ENCODE measurements around the gene RNF2. TPM values are rescaled to one million over a fixed set of nuclear protein-coding genes. Genes with fewer than 3 reads are reported as not detected.

The RNF2 gene
- total and polyA plus RNA-seq, 3 donors from 2014 or later: 38.6 to 46.0 (median 38.9) TPM

GRCh38 chr1:185045814-185046492, 595 bp downstream of the RNF2 start:
- peak; percentile 67 for DNase-seq
- peaks cover 16% of the 10 kb centered on the region for H3K4me1 ChIP-seq
- no peaks in the 10 kb centered on the region for H3K27me3 ChIP-seq
- H3K36me3 ChIP-seq (ENCODE audit: low read depth, missing control alignments): no peaks in the 10 kb centered on the region
- 0 to 1% methylated on average over 33 to 39 of the region's 52 CpGs for WGBS, 2 donors
- peak overlapping the region; percentile 76 to 79 for H3K4me3 ChIP-seq
- TF ChIP-seq CTCF (IDR thresholded peaks at IDR 0.05): no peak
- TF ChIP-seq POLR2A (IDR thresholded peaks at IDR 0.05): no peak
- H3K9me3 ChIP-seq: no peaks in the 10 kb centered on the region
- H3K27ac ChIP-seq: peak overlapping the region; percentile 82 to 93
- intact Hi-C loops (cut with DNase I; ENCODE audit: low total_unique reads): no loop called here

GRCh38 chr1:185046668-185047067, 1.3 kb downstream of the RNF2 start:
- intact Hi-C loops (cut with DNase I; ENCODE audit: low total_unique reads): no loop called here
- no peaks in the 10 kb centered on the region for H3K36me3 ChIP-seq (ENCODE audit: low read depth, missing control alignments)
- TF ChIP-seq CTCF (IDR thresholded peaks at IDR 0.05) (no peak), POLR2A (IDR thresholded peaks at IDR 0.05) (no peak)
- DNase-seq: no peak
- no peaks in the 10 kb centered on the region for H3K27me3 ChIP-seq
- peak overlapping the region in 1 of 2 donors; percentile 79 for H3K4me3 ChIP-seq
- WGBS, 2 donors: 0 to 5% methylated on average over 5 of the region's 5 CpGs
- no peaks in the 10 kb centered on the region for H3K9me3 ChIP-seq
- H3K27ac ChIP-seq: no peak overlapping the region
- H3K4me1 ChIP-seq: peaks cover 16% of the 10 kb centered on the region

- H3K36me3 ChIP-seq (ENCODE audit: low read depth, missing control alignments): no peaks in the 10 kb centered on the region
- no peak overlapping the region for H3K4me3 ChIP-seq
- no peaks in the 10 kb centered on the region for H3K9me3 ChIP-seq
- TF ChIP-seq CTCF (IDR thresholded peaks at IDR 0.05) (no peak), POLR2A (IDR thresholded peaks at IDR 0.05) (no peak)
- 49 to 60% methylated on average over 3 of the region's 3 CpGs for WGBS, 2 donors
- no peak for DNase-seq
- H3K27ac ChIP-seq: no peak overlapping the region
- peaks cover 16% of the 10 kb centered on the region for H3K4me1 ChIP-seq
- intact Hi-C loops (cut with DNase I; ENCODE audit: low total_unique reads): no loop called here
- H3K27me3 ChIP-seq: no peaks in the 10 kb centered on the region
Measured at GRCh38 chr1:185049670-185050069, 4.3 kb downstream of the RNF2 start.

- TF ChIP-seq CTCF (IDR thresholded peaks at IDR 0.05) (no peak), POLR2A (IDR thresholded peaks at IDR 0.05) (no peak)
- H3K4me1 ChIP-seq: peaks cover 16% of the 10 kb centered on the region
- H3K9me3 ChIP-seq: no peaks in the 10 kb centered on the region
- intact Hi-C loops (cut with DNase I; ENCODE audit: low total_unique reads): no loop called here
- DNase-seq: no peak
- H3K36me3 ChIP-seq (ENCODE audit: low read depth, missing control alignments): no peaks in the 10 kb centered on the region
- no peaks in the 10 kb centered on the region for H3K27me3 ChIP-seq
- 61 to 64% methylated on average over 5 of the region's 5 CpGs for WGBS, 2 donors
- no peak overlapping the region for H3K4me3 ChIP-seq
- H3K27ac ChIP-seq: no peak overlapping the region
Measured at GRCh38 chr1:185050823-185051451, 5.6 kb downstream of the RNF2 start.
